Measurements from ENCODE around the gene MED13L.
"Not testable (repeated sequence)": the region's sequence is repeated elsewhere in the genome, so short reads cannot be mapped to it uniquely, and the experiment has no call there.

Gene MED13L

GRCh38 chr12:116245189-116245588 lies 32.3 kb downstream of the MED13L start:
- no peak for DNase-seq

- no peak for DNase-seq
Observed at GRCh38 chr12:116244474-116245090, 32.9 kb downstream of the MED13L start.

- no peak for DNase-seq
Observed at GRCh38 chr12:116244001-116244400, 33.5 kb downstream of the MED13L start.

GRCh38 chr12:116242740-116243139 lies 34.8 kb downstream of the MED13L start:
- DNase-seq, result no peak

- DNase-seq, result no peak
Observed at GRCh38 chr12:116241157-116241759, 36.2 kb downstream of the MED13L start.

GRCh38 chr12:116238570-116239119 lies 38.8 kb downstream of the MED13L start:
- not testable (repeated sequence) for DNase-seq

- DNase-seq, result no peak
Observed at GRCh38 chr12:116238149-116238548, 39.3 kb downstream of the MED13L start.

GRCh38 chr12:116236976-116237375 lies 40.5 kb downstream of the MED13L start:
- no peak for DNase-seq

GRCh38 chr12:116236148-116236731 lies 41.3 kb downstream of the MED13L start:
- DNase-seq, result peak; percentile 36

GRCh38 chr12:116234148-116234547 lies 43.3 kb downstream of the MED13L start:
- not testable (repeated sequence) for DNase-seq

- no peak for DNase-seq
Observed at GRCh38 chr12:116233669-116234068, 43.8 kb downstream of the MED13L start.

- no peak for DNase-seq
Observed at GRCh38 chr12:116227811-116228210, 49.7 kb downstream of the MED13L start.

- DNase-seq, result no peak
Observed at GRCh38 chr12:116226026-116226425, 51.5 kb downstream of the MED13L start.

GRCh38 chr12:116222358-116222757 lies 55.1 kb downstream of the MED13L start:
- peak; percentile 50 for DNase-seq

- DNase-seq, result no peak
Observed at GRCh38 chr12:116220756-116221155, 56.7 kb downstream of the MED13L start.

GRCh38 chr12:116217045-116217735 lies 60.3 kb downstream of the MED13L start:
- no peak for DNase-seq

GRCh38 chr12:116216022-116216756 lies 61.3 kb downstream of the MED13L start:
- no peak for DNase-seq

GRCh38 chr12:116215023-116215422 lies 62.5 kb downstream of the MED13L start:
- DNase-seq, result no peak

GRCh38 chr12:116213885-116214527 lies 63.5 kb downstream of the MED13L start:
- no peak for DNase-seq

- no peak for DNase-seq
Observed at GRCh38 chr12:116213014-116213413, 64.5 kb downstream of the MED13L start.

GRCh38 chr12:116210762-116211161 lies 66.7 kb downstream of the MED13L start:
- DNase-seq, result no peak

- DNase-seq, result no peak
Observed at GRCh38 chr12:116210131-116210530, 67.4 kb downstream of the MED13L start.

Data from stimulated activated CD8-positive, alpha-beta memory T cell treated with anti-CD3 and anti-CD28 coated beads, Interleukin-4, amount 100 ng/mL, for 48 hours (primary cell).